HCT116 (cell line): ENCODE measurements around the gene MTOR. TPM values are rescaled to one million over a fixed set of nuclear protein-coding genes. Genes with fewer than 3 reads are reported as not detected.

Experiments used
- ATAC-seq: fragments of 200-7000 bp; cut with Tn5 transposase; 2 replicates; pipeline ENCODE4 v1.9.1; 2020; ENCODE audit warnings: mild to moderate bottlenecking, moderate library complexity
- BruUV-seq: library from RNA; stranded (reverse); fragments of 400-500 nt; replicated peaks from 2 replicates; lab custom pipeline; 2021; lab: Mats Ljungman, UMichigan
- CTCF ChIA-PET: fragments of 300-600 bp; sonication (Branson Sonifier 250); formaldehyde crosslinking; loops from one replicate; lab custom pipeline; 2021; ENCODE audit warnings: antibody characterized with exemption; lab: Charles Lee
- POLR2A ChIA-PET: fragments of 300-600, 350-600 bp; sonication (Branson Sonifier 250); formaldehyde crosslinking; loops from one replicate; lab custom pipeline; 2021; ENCODE audit warnings: antibody characterized with exemption; lab: Charles Lee
- RAD21 ChIA-PET, 2 experiments: fragments of 300-600 bp; sonication (Branson Sonifier 250); formaldehyde crosslinking; loops; one replicate each; lab custom pipeline; 2023; ENCODE audit warnings: low total read pairs in 2 of 2; ENCODE audit not compliant: uncharacterized antibody in 2 of 2, unreplicated experiment in 2 of 2, low non-redundant PET in 1 of 2; lab: Charles Lee
- DNase-seq: peaks from one replicate; pipeline ENCODE4 v3.0.0-alpha.2; 2010; ENCODE audit warnings: low read depth, low spot score
- H2AFZ ChIP-seq: fragments of 200-600 bp; shearing (Covaris generic), sonication (generic); 2 replicates; pipeline ENCODE4 v1.6.1; 2017; ENCODE audit warnings: low read depth, mixed run types, mixed read lengths, antibody characterized with exemption, low read length; ENCODE audit not compliant: poor library complexity, severe bottlenecking
- H3K27ac ChIP-seq: 2 replicates; pipeline ENCODE4 v1.5.1; 2012; ENCODE audit warnings: low read depth, low read length
- H3K27me3 ChIP-seq: fragments of 200-600 bp; sonication (generic); 2 replicates; pipeline ENCODE4 v1.6.1; 2016; ENCODE audit warnings: mixed run types, low read length, mixed read lengths; ENCODE audit not compliant: insufficient read depth
- H3K36me3 ChIP-seq, 2 experiments: fragments of 200-500 bp in 1 of 2; fragments of 200-600 bp in 1 of 2; sonication (Bioruptor generic) in 1 of 2; sonication (generic) in 1 of 2; 2 replicates each; pipeline versions ENCODE4 v1.5.1 to v1.6.1; 2014 to 2016; ENCODE audit warnings: low read length in 2 of 2, inconsistent platforms in 1 of 2, mixed read lengths in 1 of 2, mixed run types in 1 of 2; ENCODE audit not compliant: insufficient read depth in 2 of 2, control insufficient read depth in 1 of 2
- H3K4me1 ChIP-seq, 2 experiments: fragments of 200-600 bp in 1 of 2; sonication (generic) in 1 of 2; 2 replicates each; pipeline versions ENCODE4 v1.5.1 to v1.6.1; 2012 to 2017; ENCODE audit warnings: low read length in 2 of 2, inconsistent platforms in 1 of 2, mild to moderate bottlenecking in 1 of 2, mixed read lengths in 1 of 2, mixed run types in 1 of 2, moderate library complexity in 1 of 2; ENCODE audit not compliant: insufficient read depth in 2 of 2, control insufficient read depth in 1 of 2
- H3K4me2 ChIP-seq: fragments of 200-600 bp; sonication (generic); 2 replicates; pipeline ENCODE4 v1.6.1; 2017; ENCODE audit warnings: mixed run types, low read length, mixed read lengths
- H3K4me3 ChIP-seq, 2 experiments: fragments of 200-600 bp in 1 of 2; sonication (generic) in 1 of 2; replicated peaks in 1 of 2; 2 replicates each; pipeline ENCODE4 v1.5.1; 2011 to 2016; ENCODE audit warnings: low read length in 2 of 2, control low read depth in 1 of 2, low read depth in 1 of 2, mild to moderate bottlenecking in 1 of 2, mixed read lengths in 1 of 2, mixed run types in 1 of 2
- H3K79me2 ChIP-seq: fragments of 200-600 bp; sonication (generic); 2 replicates; pipeline ENCODE4 v1.6.1; 2017; ENCODE audit warnings: mild to moderate bottlenecking, mixed run types, low read length, moderate library complexity, mixed read lengths; ENCODE audit not compliant: insufficient read depth
- H3K9ac ChIP-seq: fragments of 200-600 bp; sonication (generic); 2 replicates; pipeline ENCODE4 v1.6.1; 2016; ENCODE audit warnings: low read length, mixed read lengths
- H3K9me2 ChIP-seq: fragments of 200-600 bp; sonication (generic), shearing (Covaris generic); 2 replicates; pipeline ENCODE4 v1.6.1; 2017; ENCODE audit warnings: mixed run types, mild to moderate bottlenecking, moderate library complexity; ENCODE audit not compliant: insufficient read depth
- H3K9me3 ChIP-seq, 2 experiments: fragments of 200-500 bp in 1 of 2; fragments of 200-600 bp in 1 of 2; sonication (Bioruptor generic) in 1 of 2; sonication (generic) in 1 of 2; 2 replicates each; pipeline ENCODE4 v1.6.1; 2014 to 2017; ENCODE audit warnings: low read length in 2 of 2, mixed read lengths in 2 of 2, inconsistent platforms in 1 of 2, low read depth in 1 of 2, mild to moderate bottlenecking in 1 of 2, mixed run types in 1 of 2, moderate library complexity in 1 of 2; ENCODE audit not compliant: control insufficient read depth in 1 of 2, insufficient read depth in 1 of 2
- H4K20me1 ChIP-seq: fragments of 200-600 bp; sonication (generic), shearing (Covaris generic); 2 replicates; pipeline ENCODE4 v1.6.1; 2017; ENCODE audit warnings: mixed run types, mild to moderate bottlenecking, moderate library complexity; ENCODE audit not compliant: insufficient read depth
- ATF3 ChIP-seq: IDR thresholded peaks from 2 replicates; pipeline ENCODE4 v1.6.1; 2012
- CBX3 ChIP-seq: IDR thresholded peaks from 2 replicates; pipeline ENCODE4 v1.6.1; 2012; ENCODE audit warnings: low read depth
- CEBPB ChIP-seq: IDR thresholded peaks from 2 replicates; pipeline ENCODE4 v1.6.1; 2012; ENCODE audit warnings: low read depth
- EGR1 ChIP-seq: IDR thresholded peaks from 2 replicates; pipeline ENCODE4 v1.6.1; 2012; ENCODE audit warnings: low read depth
- EZH2phosphoT487 ChIP-seq: fragments of 200-600 bp; IDR thresholded peaks from 2 replicates; pipeline ENCODE4 v1.6.1; 2018; ENCODE audit warnings: antibody characterized with exemption, borderline replicate concordance
- RAD21 ChIP-seq: IDR thresholded peaks from 2 replicates; pipeline ENCODE4 v1.6.1; 2012; ENCODE audit warnings: low read depth, mild to moderate bottlenecking
- SIN3A ChIP-seq: IDR thresholded peaks from 2 replicates; pipeline ENCODE4 v1.6.1; 2012; ENCODE audit warnings: low read depth
- YY1 ChIP-seq: IDR thresholded peaks from 2 replicates; pipeline ENCODE4 v1.6.1; 2011; ENCODE audit warnings: low read length, low read depth, moderate library complexity, mild to moderate bottlenecking; ENCODE audit not compliant: insufficient replicate concordance; ENCODE audit errors: extremely low read depth
- ZBTB33 ChIP-seq: IDR thresholded peaks from 2 replicates; pipeline ENCODE4 v1.6.1; 2011; ENCODE audit warnings: mild to moderate bottlenecking, low read length, moderate library complexity; ENCODE audit not compliant: insufficient replicate concordance; ENCODE audit errors: extremely low read depth
- ZNF274 ChIP-seq: fragments of 200-500 bp; sonication (Bioruptor generic); IDR thresholded peaks from 2 replicates; pipeline ENCODE4 v1.6.1; 2014; ENCODE audit warnings: mild to moderate bottlenecking, low read depth, low read length, inconsistent platforms
- intact Hi-C: fragments of 100-400 bp; cut with micrococcal nuclease; formaldehyde crosslinking; loops from 2 replicates; pipeline ENCODE4 v1.10.0; 2022
- total RNA-seq: library from RNA; stranded (reverse); gene quantifications from one replicate; pipeline ENCODE4 v1.2.1, GENCODE V29; 2021; ENCODE audit not compliant: unreplicated experiment

The MTOR gene
- total RNA-seq, 1 experiment from 2014 or later, result 42.2 TPM

GRCh38 chr1:11266268-11267074 is 4.1 kb upstream of the MTOR start:
- no peak for DNase-seq
- BruUV-seq, result no TSS peak
- H3K9me2 ChIP-seq, result no peaks in the 10 kb centered on the region
- H3K36me3 ChIP-seq, result no peaks in the 10 kb centered on the region
- no peak for TF ChIP-seq CEBPB
- H3K4me3 ChIP-seq, result no peak overlapping the region
- ChIA-PET POLR2A (no interaction called here), RAD21 (no interaction called here), CTCF (no interaction called here)
- H3K9ac ChIP-seq, result no peak overlapping the region
- peaks cover 8% of the 10 kb centered on the region for H3K79me2 ChIP-seq
- H3K9me3 ChIP-seq, result no peaks in the 10 kb centered on the region
- H4K20me1 ChIP-seq, result no peaks in the 10 kb centered on the region
- peaks cover 3 to 8% of the 10 kb centered on the region in 2 experiments; a peak in 2 of 4 replicates for H3K4me1 ChIP-seq
- no peak overlapping the region for H2AFZ ChIP-seq
- H3K27ac ChIP-seq, result no peak overlapping the region
- ATAC-seq, result no peak
- H3K4me2 ChIP-seq, result no peak overlapping the region
- intact Hi-C loops, result no loop called here
- H3K27me3 ChIP-seq, result no peaks in the 10 kb centered on the region

GRCh38 chr1:11256299-11256698 is 6.1 kb downstream of the MTOR start:
- no peak for DNase-seq
- peaks cover 15% of the 10 kb centered on the region for H3K79me2 ChIP-seq
- no TSS peak for BruUV-seq
- H4K20me1 ChIP-seq, result no peaks in the 10 kb centered on the region
- no peak overlapping the region for H2AFZ ChIP-seq
- RAD21 ChIA-PET, result no interaction called here
- H3K9ac ChIP-seq, result no peak overlapping the region
- H3K4me3 ChIP-seq, result no peak overlapping the region
- POLR2A ChIA-PET, result no interaction called here
- H3K9me2 ChIP-seq, result no peaks in the 10 kb centered on the region
- H3K4me2 ChIP-seq, result no peak overlapping the region
- no peak overlapping the region for H3K27ac ChIP-seq
- TF ChIP-seq YY1 (no peak), RAD21 (no peak), ZNF274 (no peak), ATF3 (no peak), SIN3A (no peak), EGR1 (no peak), CBX3 (no peak), EZH2phosphoT487 (no peak), ZBTB33 (no peak)
- TF ChIP-seq, all 23 proteins: peak for 0
- H3K27me3 ChIP-seq, result no peaks in the 10 kb centered on the region
- peaks cover 0 to 2% of the 10 kb centered on the region in 2 experiments; a peak in 1 of 4 replicates for H3K4me1 ChIP-seq
- peaks cover 55 to 58% of the 10 kb centered on the region in 2 experiments for H3K36me3 ChIP-seq
- CTCF ChIA-PET, result no interaction called here
- ATAC-seq, result no peak
- intact Hi-C loops, result no loop called here
- H3K9me3 ChIP-seq, result no peaks in the 10 kb centered on the region
